ENCODE results near the gene TCL1B. TPM values are rescaled to one million over a fixed set of nuclear protein-coding genes. Genes with fewer than 3 reads are reported as not detected.
"Not testable (repeated sequence)": the region's sequence is repeated elsewhere in the genome, so short reads cannot be mapped to it uniquely, and the experiment has no call there.

Gene TCL1B
- total RNA-seq, 1 donor from 2014 or later = not detected

- TF ChIP-seq, protein P1, sequence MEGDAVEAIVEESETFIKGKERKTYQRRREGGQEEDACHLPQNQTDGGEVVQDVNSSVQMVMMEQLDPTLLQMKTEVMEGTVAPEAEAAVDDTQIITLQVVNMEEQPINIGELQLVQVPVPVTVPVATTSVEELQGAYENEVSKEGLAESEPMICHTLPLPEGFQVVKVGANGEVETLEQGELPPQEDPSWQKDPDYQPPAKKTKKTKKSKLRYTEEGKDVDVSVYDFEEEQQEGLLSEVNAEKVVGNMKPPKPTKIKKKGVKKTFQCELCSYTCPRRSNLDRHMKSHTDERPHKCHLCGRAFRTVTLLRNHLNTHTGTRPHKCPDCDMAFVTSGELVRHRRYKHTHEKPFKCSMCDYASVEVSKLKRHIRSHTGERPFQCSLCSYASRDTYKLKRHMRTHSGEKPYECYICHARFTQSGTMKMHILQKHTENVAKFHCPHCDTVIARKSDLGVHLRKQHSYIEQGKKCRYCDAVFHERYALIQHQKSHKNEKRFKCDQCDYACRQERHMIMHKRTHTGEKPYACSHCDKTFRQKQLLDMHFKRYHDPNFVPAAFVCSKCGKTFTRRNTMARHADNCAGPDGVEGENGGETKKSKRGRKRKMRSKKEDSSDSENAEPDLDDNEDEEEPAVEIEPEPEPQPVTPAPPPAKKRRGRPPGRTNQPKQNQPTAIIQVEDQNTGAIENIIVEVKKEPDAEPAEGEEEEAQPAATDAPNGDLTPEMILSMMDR (IDR thresholded peaks at IDR 0.05; ENCODE audit: unreplicated experiment) = no peak
- H3K9me3 Mint-ChIP-seq (ENCODE audit: unreplicated experiment) = no peaks in the 10 kb centered on the region
- no peak overlapping the region for H3K4me3 Mint-ChIP-seq (ENCODE audit: unreplicated experiment)
- peaks cover 10% of the 10 kb centered on the region for H3K4me1 Mint-ChIP-seq (ENCODE audit: unreplicated experiment)
- no peak for DNase-seq (ENCODE audit: low spot score)
- no peaks in the 10 kb centered on the region for H3K36me3 Mint-ChIP-seq (ENCODE audit: low read depth, unreplicated experiment)
- no peak overlapping the region for H3K27ac Mint-ChIP-seq (ENCODE audit: unreplicated experiment)
- H3K27me3 Mint-ChIP-seq (ENCODE audit: unreplicated experiment) = no peaks in the 10 kb centered on the region
These were observed 39.6 kb downstream of the TCL1B start for GRCh38 chr14:95725685-95726336.

DNA sequence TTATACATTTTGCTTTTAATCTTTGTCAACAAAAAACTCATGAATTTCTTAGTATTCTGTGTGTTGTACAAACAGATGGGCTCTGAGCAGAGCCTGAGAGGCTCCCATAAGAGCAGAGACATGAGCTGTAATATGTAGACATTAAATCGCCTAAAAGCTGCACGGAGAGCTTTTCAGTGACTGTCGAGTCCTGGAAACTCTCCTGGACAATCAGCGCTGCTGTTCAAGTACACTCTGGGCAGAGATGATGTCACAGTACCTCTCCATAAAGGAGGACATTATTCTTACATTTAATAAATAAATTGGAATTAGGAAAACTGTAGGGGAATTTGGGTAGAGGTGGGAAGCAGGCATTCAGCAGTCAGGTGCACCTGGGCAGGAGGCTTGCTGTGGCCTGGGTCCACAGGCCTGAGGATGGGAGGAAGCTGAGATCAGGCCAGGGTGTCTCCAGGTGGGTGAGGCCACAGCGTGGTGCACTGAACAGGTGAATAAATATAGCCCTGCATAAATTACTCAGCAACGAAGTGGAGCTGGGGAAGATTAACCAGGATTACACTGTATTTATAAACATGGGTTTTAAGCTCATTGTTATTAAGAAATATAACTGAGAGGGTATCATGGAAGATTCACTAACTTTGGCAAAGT lies 41.0 kb downstream of the TCL1B start:
- no peak overlapping the region for H3K27ac Mint-ChIP-seq (ENCODE audit: unreplicated experiment)
- H3K36me3 Mint-ChIP-seq (ENCODE audit: low read depth, unreplicated experiment) = no peaks in the 10 kb centered on the region
- no peak for DNase-seq (ENCODE audit: low spot score)
- H3K9me3 Mint-ChIP-seq (ENCODE audit: unreplicated experiment) = no peaks in the 10 kb centered on the region
- TF ChIP-seq, protein P1 (IDR thresholded peaks at IDR 0.05; ENCODE audit: unreplicated experiment) = no peak
- peaks cover 1% of the 10 kb centered on the region for H3K27me3 Mint-ChIP-seq (ENCODE audit: unreplicated experiment)
- no peak overlapping the region for H3K4me3 Mint-ChIP-seq (ENCODE audit: unreplicated experiment)
- H3K4me1 Mint-ChIP-seq (ENCODE audit: unreplicated experiment) = peaks cover 10% of the 10 kb centered on the region

- not testable (repeated sequence) for H3K4me3 Mint-ChIP-seq (ENCODE audit: unreplicated experiment); H3K27me3 Mint-ChIP-seq (ENCODE audit: unreplicated experiment); H3K36me3 Mint-ChIP-seq (ENCODE audit: low read depth, unreplicated experiment); H3K4me1 Mint-ChIP-seq (ENCODE audit: unreplicated experiment); DNase-seq (ENCODE audit: low spot score); H3K9me3 Mint-ChIP-seq (ENCODE audit: unreplicated experiment)
- peak overlapping the region; percentile 20 for H3K27ac Mint-ChIP-seq (ENCODE audit: unreplicated experiment)
These were observed 43.3 kb downstream of the TCL1B start for GRCh38 chr14:95729402-95730028.

DNA sequence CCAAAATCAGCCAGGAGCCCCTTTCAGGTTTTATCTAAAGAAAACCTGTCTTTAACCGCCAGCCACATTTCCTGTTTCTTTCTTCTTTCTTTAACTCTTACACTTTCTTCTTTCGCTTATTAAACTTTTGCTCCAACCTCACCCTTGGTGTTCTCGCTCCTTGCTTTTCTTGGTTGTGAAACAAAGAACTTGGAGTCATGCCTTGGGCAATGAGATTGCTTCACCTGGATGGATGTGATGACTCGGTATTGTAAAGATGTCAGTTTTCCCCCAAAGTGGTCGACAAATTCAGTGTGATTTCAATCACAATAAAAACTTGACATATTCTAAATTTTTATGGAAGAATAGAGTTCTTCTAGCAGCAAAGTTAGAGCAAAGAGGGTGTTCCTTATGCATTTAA lies 43.9 kb downstream of the TCL1B start:
- Mint-ChIP-seq H3K9me3 (ENCODE audit: unreplicated experiment) (no peaks in the 10 kb centered on the region), H3K4me1 (ENCODE audit: unreplicated experiment) (peaks cover 10% of the 10 kb centered on the region), H3K27me3 (ENCODE audit: unreplicated experiment) (peaks cover 1% of the 10 kb centered on the region), H3K4me3 (ENCODE audit: unreplicated experiment) (no peak overlapping the region), H3K27ac (ENCODE audit: unreplicated experiment) (no peak overlapping the region), H3K36me3 (ENCODE audit: low read depth, unreplicated experiment) (no peaks in the 10 kb centered on the region)
- no peak for DNase-seq (ENCODE audit: low spot score)
- TF ChIP-seq, protein P1 (IDR thresholded peaks at IDR 0.05; ENCODE audit: unreplicated experiment) = no peak

DNA sequence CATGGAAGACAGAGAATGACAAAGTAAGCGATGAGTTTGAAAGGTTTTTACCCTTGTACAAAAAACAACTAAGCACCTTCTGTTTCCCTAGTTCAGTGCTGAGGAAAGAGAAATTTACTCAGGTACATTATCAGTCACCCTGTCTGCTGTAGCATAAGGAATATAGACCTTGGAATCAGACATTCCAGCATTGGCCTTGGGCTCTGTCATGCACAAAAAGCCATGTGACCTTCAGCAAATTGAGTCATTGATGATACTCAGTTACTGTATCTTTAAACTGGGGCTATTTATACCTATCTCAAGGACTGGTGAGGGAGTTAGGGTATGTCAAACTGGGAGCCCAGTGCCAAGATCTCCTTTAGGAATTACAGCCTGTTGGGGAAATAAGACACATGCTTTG lies 47.0 kb downstream of the TCL1B start:
- TF ChIP-seq, protein P1 (IDR thresholded peaks at IDR 0.05; ENCODE audit: unreplicated experiment) = no peak
- Mint-ChIP-seq H3K9me3 (ENCODE audit: unreplicated experiment) (no peaks in the 10 kb centered on the region), H3K27ac (ENCODE audit: unreplicated experiment) (no peak overlapping the region), H3K36me3 (ENCODE audit: low read depth, unreplicated experiment) (no peaks in the 10 kb centered on the region), H3K27me3 (ENCODE audit: unreplicated experiment) (peaks cover 3% of the 10 kb centered on the region), H3K4me3 (ENCODE audit: unreplicated experiment) (no peak overlapping the region), H3K4me1 (ENCODE audit: unreplicated experiment) (peaks cover 13% of the 10 kb centered on the region)
- DNase-seq (ENCODE audit: low spot score) = no peak
